HG03159 (cell line): Measurements from ENCODE around the gene NXPH1.
"Not testable (repeated sequence)": the region's sequence is repeated elsewhere in the genome, so short reads cannot be mapped to it uniquely, and the experiment has no call there.

Experiments
- ATAC-seq: cut with Tn5 transposase; IDR thresholded peaks from one replicate; pipeline ENCODE4 v1.9.1; 2021; ENCODE audit warnings: mild to moderate bottlenecking, moderate library complexity; ENCODE audit not compliant: unreplicated experiment

Gene NXPH1

DNA sequence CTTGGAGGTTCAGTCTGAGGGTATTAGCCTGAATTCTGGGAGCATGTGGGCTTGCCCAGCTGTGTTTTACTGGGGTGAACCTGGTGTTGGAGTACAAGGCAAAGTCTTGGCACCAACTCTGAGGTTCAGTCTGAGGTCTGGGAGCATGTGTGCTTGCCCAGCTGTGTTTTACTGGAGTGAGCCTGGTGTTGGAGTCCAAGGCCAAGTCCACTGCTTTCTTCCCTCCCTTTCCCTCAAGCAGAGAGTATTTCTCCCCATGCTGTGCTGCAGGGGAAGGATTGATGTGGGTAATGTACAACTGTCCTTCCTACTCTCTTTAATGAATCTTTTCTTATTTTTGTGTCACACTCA is 236.1 kb downstream of the NXPH1 start:
- ATAC-seq = no peak

DNA sequence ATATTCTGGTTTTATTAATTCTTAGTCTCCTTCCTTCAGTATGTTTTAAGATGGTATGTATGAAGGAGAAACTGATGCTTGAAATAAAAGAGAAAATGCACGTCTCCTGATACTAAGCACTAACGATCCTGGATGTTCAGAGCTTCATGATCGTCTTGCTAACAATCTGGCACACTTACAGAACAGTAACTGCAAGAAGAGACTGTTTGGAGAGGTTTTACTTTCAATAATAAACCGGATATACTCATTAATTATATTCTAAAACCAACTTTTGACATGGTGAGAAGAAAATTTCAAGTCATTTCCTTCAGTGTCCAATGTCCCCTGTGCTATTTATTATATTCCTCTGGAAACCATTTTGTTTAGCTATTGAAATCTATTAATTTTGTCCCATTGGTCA is 251.0 kb downstream of the NXPH1 start:
- no peak for ATAC-seq

DNA sequence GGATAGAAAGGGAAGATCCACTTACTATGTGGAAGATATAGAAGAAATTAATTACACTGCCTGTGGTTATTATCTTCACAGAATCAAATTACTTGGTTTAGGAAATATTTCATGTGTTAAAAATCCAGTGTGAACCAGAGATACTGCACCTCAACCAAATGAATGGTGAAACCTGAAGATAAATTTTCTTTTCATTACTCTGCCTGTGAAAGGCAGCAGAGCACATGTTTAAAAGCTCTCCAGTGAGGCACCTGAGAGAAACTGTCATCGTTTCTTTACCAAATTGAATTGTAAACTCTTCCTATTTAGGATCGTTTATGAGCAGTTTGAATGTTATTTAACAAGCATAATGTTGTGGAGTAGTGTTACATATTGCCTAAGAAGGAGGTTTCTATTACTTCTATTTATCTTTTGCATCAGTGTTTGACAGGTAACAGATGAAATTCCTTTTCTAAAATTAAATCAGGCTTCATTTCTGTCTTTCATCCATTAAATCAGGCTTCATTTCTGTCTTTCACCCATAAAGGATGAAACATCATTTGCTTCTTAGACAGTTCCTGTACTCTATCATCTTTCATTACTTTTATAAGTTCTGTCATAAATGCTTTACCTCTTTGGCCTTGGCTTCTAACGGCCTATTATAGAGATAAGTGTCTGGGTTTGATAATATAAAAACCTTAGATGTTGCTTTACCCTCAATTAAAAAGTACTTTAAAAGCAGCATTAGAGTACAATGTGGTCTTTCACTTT is 266.6 kb downstream of the NXPH1 start:
- ATAC-seq = no peak

DNA sequence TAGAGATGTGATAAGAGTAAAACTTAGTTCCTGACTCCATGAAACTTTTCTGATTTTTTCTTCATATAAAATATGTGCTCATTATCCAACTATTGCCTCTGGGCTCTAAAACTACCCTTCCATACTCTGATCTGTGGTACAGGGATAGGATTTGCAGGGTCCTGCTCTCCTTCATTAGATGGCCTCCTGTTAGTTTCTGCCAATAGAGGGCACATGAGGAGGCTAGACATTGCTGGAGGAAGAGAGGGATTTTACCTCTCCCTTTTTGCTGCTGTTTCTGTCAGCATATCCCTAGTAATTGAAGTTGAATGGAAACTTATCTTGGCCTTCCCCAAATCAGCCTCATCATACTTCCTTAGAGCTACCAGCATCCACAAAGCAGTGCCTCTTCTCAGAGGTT is 269.4 kb downstream of the NXPH1 start:
- no peak for ATAC-seq

DNA sequence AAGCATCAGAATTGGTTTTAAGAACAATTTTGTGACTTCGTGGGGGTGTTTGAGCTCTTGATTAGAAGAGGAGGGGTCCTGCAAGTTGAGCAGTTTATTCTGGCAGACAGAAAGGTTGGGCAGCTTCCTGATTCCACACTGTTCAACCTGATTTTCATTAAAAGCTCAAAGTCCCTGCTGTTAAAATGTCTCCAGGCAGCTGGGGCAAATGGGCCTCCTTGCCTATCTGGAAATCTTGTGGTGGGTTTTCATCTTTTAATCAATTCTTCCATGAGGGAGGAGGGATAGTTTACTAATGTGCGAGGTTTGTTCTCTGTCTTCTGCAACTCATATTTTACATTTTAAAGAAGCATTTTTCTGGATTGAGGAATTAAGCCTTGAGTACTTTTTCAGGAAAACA is 276.7 kb downstream of the NXPH1 start:
- no peak for ATAC-seq

DNA sequence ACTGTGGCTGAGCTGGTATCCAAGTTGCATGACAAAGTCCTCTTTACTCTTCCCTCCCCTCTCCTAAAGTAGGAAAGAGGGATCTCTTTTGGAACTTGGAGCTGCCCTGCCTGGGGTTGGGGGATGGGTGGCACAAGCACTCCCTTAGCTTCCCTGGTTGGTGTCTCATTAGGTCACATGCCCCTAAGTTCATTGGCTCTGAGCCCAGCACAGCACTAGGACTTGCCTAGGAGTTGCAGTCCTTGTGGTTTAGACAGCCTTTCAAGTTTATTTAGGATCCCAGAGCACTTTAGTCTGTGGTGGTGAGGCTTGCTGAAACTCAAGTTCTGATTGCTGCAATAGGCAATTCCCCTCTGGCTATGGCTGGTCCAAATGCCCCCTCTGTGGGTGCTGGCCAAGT is 281.4 kb downstream of the NXPH1 start:
- no peak for ATAC-seq

DNA sequence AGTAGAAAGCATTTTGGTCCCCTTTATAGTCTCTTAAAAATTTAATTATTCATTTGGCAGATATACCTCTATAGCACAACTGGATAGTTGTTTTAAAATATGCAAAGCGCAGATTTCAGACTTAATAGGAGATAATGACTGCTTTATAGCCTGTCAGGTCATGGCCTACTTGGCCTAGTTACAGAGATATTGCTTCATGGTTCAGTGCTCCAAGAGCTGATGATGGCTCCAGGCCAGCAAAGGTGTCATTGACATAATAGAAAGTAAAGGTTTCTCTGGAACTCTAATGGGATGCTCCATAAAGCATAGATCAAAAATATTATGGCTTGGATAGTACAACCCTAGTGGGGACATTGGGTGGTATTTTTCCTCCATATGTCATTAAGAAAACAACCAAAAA is 285.7 kb downstream of the NXPH1 start:
- no peak for ATAC-seq

DNA sequence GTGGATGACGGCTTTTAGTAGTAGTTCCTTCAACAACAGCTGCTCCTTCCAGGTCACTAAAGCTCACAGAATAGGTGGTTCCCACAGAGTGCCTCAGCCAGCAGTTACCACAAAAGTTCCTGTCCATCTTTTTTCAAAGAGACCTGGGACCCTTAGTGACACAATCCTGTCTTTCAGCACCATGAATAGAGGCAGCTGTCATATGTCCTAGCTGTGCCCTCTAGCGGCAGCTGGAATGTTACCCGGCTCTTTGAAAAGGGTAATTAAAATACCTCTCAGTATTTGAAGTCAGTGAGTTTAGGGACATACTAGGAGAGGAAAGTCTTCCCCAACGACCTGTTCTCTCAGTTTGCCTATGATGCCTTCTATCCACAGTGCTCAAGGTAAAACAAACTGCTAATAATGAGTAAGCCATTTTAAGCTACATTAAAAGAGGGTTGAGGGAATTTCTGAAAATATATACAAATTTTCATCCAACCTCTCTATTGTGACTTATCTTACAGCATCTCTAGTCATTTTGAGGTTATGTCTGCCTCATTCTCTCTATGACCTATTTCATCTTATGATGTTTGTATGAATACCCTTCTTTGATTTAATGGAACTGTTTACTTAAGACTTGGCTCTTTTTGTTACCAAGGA is 290.8 kb downstream of the NXPH1 start:
- ATAC-seq = peak; percentile 94

DNA sequence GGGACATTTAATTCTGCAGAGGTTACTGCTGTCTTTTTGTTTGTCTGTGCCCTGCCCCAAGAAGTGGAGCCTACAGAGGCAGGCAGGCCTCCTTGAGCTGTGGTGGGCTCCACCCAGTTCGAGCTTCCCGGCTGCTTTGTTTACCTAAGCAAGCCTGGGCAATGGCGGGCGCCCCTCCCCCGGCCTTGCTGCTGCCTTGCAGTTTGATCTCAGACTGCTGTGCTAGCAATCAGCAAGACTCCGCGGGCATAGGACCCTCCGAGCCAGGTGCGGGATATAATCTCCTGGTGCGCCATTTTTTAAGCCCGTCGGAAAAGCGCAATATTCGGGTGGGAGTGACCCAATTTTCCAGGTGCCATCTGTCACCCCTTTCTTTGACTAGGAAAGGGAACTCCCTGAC is 298.3 kb downstream of the NXPH1 start:
- ATAC-seq = not testable (repeated sequence)

DNA sequence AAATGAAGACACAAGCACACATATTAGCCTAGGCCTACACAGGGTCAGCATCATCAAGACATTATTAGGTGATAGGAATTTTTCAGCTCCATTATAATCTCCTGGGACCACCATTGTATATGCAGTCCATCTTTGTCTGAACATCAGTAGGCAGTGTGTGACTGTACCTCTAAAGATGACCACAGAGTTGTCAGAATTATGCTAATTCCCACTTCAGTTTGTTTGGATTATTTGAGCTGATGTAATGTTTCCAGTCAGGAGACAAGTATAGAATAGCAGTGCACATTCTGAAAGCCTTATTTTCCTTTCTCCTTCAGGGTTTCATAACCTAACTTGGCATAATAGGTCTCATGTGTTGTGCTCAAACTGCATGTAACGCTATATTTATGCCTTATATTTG is 306.4 kb downstream of the NXPH1 start:
- no peak for ATAC-seq

DNA sequence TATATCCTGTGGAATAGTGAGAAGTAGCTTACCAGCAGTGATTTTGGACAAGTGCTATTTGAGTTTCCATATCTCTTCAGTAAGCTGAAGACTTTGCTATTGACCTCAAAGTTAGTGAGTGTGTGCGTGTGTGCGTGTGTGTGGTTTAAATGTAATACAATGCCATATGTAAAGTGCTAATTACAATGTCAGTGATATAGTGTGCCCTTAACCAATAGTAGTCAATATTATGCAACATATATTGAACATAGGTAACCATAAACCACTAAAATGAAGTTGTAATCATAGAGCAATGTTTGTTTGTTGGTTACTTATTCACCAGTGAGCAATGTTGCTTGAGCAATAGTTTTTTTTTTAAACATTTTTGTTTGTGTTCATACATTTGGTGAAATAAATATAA is 309.4 kb downstream of the NXPH1 start:
- no peak for ATAC-seq

DNA sequence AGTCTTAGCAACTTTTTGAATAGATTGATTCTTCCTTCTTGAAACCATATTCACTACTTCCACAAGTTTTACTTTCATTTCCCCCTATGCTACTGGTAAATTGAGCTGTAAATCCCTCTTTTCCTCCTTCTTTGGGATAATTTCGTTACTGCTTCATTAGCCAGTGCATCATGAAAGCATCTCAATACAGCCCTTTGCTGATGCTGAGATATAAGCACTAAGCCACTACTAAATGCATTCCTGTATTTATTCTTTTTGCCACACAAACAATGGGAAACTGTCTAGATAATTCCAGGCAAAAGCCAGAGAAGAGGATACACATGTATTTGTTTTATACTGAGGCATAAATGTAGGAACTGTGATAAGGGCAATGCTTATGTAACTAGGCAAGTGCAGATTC is 313.9 kb downstream of the NXPH1 start:
- ATAC-seq = no peak

DNA sequence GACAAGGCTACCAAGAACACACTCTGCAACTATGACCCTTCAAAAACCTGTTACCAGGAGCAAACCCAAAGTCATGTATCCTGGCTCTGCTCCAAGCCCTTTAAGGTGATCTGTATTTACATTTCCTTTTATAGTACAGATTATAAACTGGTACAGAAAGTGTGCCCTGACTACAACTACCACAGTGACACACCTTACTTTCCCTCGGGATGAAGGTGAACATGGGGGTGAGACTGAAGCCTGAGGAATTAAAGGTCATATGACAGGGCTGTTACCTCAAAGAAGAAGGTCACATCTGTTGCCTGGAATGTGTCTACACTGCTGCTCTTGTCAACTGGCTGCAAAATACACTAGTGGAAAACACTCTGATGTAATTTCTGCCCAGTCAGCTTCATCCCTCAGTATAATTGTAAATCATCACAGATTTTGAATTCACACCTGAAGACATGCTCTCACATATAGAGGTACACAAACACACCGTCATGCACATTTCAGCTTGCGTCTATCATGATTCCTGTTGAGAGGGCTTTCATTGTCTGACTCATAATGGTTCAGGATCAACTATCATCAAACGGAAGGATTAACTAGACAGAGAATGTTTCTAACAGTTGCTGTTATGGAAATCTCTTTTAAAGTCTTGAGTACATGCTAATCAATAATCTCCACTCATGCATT is 318.3 kb downstream of the NXPH1 start:
- ATAC-seq = no peak

DNA sequence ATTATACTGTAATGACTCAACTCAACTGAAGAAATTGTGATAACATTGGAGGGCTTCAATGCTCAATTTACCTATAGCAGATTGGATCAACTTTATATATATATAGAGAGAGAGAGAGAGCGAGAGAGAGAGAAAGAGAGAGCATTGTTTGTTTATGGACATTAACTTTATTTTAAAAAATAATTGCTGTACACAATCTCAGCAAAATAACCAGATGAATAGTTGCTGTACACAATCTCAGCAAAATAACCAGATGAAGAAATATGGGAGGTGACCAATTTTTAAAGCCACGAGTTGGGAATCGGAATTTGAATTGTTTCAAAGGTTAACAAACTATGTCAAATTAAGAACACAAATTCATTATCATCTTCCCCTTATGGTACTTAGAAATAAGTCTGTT is 319.9 kb downstream of the NXPH1 start:
- ATAC-seq = no peak

DNA sequence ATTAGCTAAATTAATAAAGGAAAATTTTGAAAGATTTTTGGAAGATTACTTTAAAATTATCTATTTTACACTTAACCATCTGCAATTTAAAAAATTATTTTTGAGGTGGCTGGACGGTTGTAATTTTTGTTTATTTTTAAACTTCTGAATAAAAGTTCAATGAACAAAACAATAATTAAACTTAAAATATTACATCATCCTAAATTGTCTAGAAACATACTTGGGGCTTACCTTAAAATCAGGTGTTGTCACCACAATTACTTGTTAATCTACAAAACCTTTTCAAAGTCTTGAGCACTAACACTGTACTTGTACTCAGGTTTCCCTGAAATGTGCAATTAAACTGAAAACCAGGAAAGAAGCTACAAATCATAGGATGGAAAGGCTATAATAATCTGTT is 328.3 kb downstream of the NXPH1 start:
- no peak for ATAC-seq

DNA sequence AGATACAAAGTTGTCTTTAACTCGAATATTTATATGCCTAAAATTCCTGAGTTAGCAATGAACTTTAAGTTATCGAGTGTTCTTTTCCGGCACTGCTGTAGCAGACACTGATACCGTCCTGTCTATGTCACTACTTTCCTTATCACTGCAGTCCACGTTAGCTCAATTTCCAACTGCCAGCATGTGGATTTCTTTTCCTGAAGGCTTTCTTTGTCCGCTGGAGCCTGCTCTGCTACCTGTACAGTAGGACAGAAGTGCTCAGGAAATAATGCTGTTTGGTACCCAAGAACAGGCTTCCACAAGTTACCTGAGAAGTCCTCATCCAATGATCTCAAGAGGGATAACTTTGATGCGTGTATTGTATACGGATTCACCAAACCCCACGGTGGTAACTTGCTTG is 329.4 kb downstream of the NXPH1 start:
- ATAC-seq = no peak

DNA sequence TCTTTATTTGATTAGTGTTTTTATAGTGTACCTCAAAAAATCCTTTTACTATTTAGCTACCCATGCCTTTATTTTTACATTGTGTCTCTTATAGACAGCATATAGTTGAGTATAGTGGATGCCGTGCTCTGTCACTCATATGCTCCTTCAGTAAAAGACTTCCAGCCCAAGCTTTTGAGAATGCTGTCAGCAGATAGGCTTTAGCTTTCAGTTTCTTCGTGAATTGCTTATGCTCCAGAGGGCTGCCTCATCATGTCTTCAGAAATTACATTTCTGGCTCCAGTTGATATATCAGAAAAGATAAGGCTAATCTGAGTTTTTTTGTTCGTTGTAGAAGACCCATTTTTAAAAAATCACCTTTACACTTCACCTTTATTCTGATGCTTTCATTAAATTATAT is 332.0 kb downstream of the NXPH1 start:
- no peak for ATAC-seq

DNA sequence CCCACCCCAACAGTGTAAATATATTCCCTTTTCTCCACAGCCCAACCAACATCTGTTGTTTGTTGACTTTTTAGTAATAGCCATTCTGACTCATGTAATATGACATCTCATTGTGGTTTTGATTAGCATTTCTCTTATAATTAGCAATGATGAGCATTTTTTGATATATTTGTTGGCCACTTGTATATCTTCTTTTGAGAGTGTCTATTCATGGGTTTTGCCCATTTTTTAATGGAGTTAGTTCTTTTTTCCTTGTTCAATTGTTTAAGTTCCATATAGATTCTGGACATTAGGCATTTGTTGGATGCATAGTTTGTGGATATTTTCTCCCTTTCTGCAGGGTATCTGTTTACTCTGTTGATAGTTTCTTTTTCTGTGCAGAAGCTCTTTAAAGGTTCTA is 340.1 kb downstream of the NXPH1 start:
- ATAC-seq = no peak

DNA sequence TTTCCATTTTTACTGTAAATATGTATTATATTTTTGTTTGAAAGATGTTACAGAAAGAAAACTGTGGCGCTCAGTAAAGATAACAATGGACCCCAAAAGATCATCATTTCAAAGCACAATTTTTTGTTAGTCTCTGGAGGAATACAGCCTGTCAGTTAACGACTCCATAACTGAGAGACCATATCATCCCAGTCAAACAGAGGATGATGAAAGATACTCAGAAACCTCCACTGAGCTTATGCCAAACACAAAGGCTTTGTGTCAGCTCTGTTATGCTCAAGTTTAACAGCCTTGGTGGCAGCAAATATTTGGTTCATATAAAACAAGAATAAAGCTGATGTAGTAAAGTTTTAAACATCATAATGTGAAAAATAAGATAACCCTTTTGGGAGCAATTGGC is 345.1 kb downstream of the NXPH1 start:
- no peak for ATAC-seq

DNA sequence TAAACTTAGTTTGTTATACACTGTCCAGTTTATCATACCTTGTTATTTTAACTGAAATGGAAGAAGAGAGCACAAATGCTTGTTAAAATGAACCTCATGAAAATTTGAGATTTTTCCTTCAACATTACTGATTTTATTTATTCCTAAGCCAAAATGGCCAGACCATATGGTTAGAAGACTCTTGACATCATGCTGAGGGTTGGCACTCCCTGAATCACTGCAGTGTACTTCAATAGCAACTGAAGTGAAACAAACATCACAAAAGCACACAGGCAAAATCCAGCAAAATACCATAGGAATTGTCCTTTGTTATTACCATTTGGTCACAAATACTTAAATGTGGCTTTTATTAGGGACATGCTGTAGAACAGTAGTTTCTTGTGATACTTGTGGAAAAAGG is 347.8 kb downstream of the NXPH1 start:
- no peak for ATAC-seq

DNA sequence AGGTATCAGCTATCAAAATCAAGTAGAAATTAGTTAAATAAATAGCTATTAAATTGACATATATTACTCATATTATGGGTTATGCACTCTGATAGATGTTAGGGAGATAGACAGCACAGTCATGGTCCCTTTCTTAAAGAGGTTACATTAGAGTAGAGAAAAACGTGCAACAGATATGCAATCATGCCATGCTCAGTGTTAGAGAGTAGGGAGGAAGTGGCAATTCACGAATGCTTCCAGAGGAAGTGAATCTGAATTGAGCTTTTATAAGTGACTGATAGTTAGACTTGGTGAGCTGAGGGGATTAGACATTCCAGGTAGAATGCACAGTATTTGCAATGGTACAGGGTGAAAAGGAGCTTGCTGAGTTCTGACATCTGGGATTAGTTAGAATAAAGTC is 349.8 kb downstream of the NXPH1 start:
- no peak for ATAC-seq

DNA sequence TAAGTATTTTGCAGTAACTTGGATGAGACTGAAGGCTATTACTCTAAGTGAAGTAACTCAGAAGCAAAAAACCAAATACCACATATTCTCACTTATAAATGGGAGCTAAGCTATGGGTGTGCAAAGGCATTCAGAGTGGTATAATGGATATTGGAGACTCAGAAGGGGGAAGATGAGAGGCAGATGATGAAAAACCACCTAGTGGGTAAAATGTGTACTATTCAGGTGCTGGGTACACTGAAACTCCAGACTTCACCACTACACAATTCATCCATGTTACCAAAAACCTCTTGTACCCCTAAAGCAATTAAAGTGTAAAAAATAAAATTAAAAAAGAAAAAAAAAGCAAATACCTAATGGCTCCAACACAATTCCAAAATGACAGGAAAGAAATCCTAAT is 351.7 kb downstream of the NXPH1 start:
- ATAC-seq = no peak
